ENCODE data around the gene CHSY1.

CHSY1 gene

DNA sequence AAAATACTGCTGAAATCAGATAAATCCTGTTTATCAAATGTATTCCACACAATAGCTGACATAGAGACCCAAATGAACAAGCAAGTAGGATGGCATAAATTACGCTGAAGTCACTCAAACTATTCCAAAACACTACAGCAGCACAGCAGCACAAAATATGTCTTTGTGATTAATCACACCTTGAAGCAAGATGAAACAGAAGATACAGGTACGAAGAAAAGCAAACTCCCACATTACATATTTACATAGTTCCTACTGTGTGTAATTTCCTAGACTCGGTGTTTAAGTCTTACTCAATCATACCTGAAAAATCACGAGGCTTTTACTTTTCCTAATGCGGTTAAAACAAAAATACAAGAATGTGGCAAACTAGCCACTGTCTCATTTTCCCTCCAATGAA is 38.3 kb downstream of the CHSY1 start:
- Histone ChIP-seq H3K9me3 (ENCODE audit: insufficient read depth, low read length) (no peaks in the 10 kb centered on the region), H3K27me3 (ENCODE audit: insufficient read depth, insufficient read length) (no peaks in the 10 kb centered on the region), H3K4me1 (ENCODE audit: insufficient read depth, insufficient read length) (no peaks in the 10 kb centered on the region), H3K4me3 (ENCODE audit: insufficient read length, low read depth) (no peak overlapping the region), H3K9ac (ENCODE audit: insufficient read length, low read depth) (no peak overlapping the region), H3K36me3 (ENCODE audit: insufficient read depth, insufficient read length, low read length) (peaks cover 21% of the 10 kb centered on the region)
- TF ChIP-seq YY1 (IDR thresholded peaks at IDR 0.05; ENCODE audit: insufficient read depth, insufficient read length) (no peak), ZNF274 (IDR thresholded peaks at IDR 0.05; ENCODE audit: low read depth, low read length) (no peak), SUZ12 (IDR thresholded peaks at IDR 0.05; ENCODE audit: extremely low read depth, insufficient read depth, insufficient read length) (no peak)
- no peak for DNase-seq (ENCODE audit: low read depth, low spot score)

- Histone ChIP-seq H3K27me3 (ENCODE audit: insufficient read depth, insufficient read length) (no peaks in the 10 kb centered on the region), H3K36me3 (ENCODE audit: insufficient read depth, insufficient read length, low read length) (peaks cover 19% of the 10 kb centered on the region), H3K4me3 (ENCODE audit: insufficient read length, low read depth) (no peak overlapping the region), H3K9me3 (ENCODE audit: insufficient read depth, low read length) (no peaks in the 10 kb centered on the region), H3K9ac (ENCODE audit: insufficient read length, low read depth) (no peak overlapping the region), H3K4me1 (ENCODE audit: insufficient read depth, insufficient read length) (no peaks in the 10 kb centered on the region)
- TF ChIP-seq ZNF274 (IDR thresholded peaks at IDR 0.05; ENCODE audit: low read depth, low read length) (no peak), SUZ12 (IDR thresholded peaks at IDR 0.05; ENCODE audit: extremely low read depth, insufficient read depth, insufficient read length) (no peak), YY1 (IDR thresholded peaks at IDR 0.05; ENCODE audit: insufficient read depth, insufficient read length) (no peak)
- no peak for DNase-seq (ENCODE audit: low read depth, low spot score)
These were observed 38.7 kb downstream of the CHSY1 start for GRCh38 chr15:101213147-101213546.

DNA sequence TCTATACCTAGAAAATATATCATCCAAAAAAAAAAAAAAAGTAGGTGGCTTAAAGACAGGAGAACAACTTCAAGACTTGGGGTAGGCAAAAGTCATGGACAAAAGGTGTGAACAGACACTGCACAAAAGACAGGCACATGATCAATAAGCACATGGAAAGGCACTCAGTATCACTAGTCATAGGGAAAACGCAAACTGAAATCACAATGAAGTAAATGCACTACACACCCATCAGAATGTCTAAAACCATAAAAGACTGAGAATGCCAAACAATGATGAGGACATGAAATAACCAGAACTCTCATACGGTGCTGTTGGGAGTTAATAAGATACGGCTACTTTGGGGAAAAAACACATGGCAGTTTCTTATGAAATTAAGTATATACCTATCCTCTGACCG is 40.0 kb downstream of the CHSY1 start:
- no peak for TF ChIP-seq YY1 (IDR thresholded peaks at IDR 0.05; ENCODE audit: insufficient read depth, insufficient read length)
- no peak for TF ChIP-seq SUZ12 (IDR thresholded peaks at IDR 0.05; ENCODE audit: extremely low read depth, insufficient read depth, insufficient read length)
- TF ChIP-seq ZNF274 (IDR thresholded peaks at IDR 0.05; ENCODE audit: low read depth, low read length), result no peak
- Histone ChIP-seq H3K9ac (ENCODE audit: insufficient read length, low read depth) (no peak overlapping the region), H3K4me1 (ENCODE audit: insufficient read depth, insufficient read length) (no peaks in the 10 kb centered on the region), H3K9me3 (ENCODE audit: insufficient read depth, low read length) (no peaks in the 10 kb centered on the region), H3K4me3 (ENCODE audit: insufficient read length, low read depth) (no peak overlapping the region), H3K36me3 (ENCODE audit: insufficient read depth, insufficient read length, low read length) (peaks cover 20% of the 10 kb centered on the region), H3K27me3 (ENCODE audit: insufficient read depth, insufficient read length) (no peaks in the 10 kb centered on the region)
- no peak for DNase-seq (ENCODE audit: low read depth, low spot score)

- DNase-seq (ENCODE audit: low read depth, low spot score), result no peak
- TF ChIP-seq ZNF274 (IDR thresholded peaks at IDR 0.05; ENCODE audit: low read depth, low read length) (no peak), SUZ12 (IDR thresholded peaks at IDR 0.05; ENCODE audit: extremely low read depth, insufficient read depth, insufficient read length) (no peak), YY1 (IDR thresholded peaks at IDR 0.05; ENCODE audit: insufficient read depth, insufficient read length) (no peak)
- no peak overlapping the region for H3K4me3 ChIP-seq (ENCODE audit: insufficient read length, low read depth)
- no peaks in the 10 kb centered on the region for H3K4me1 ChIP-seq (ENCODE audit: insufficient read depth, insufficient read length)
- no peaks in the 10 kb centered on the region for H3K27me3 ChIP-seq (ENCODE audit: insufficient read depth, insufficient read length)
- H3K9me3 ChIP-seq (ENCODE audit: insufficient read depth, low read length), result no peaks in the 10 kb centered on the region
- no peak overlapping the region for H3K9ac ChIP-seq (ENCODE audit: insufficient read length, low read depth)
- peaks cover 19% of the 10 kb centered on the region for H3K36me3 ChIP-seq (ENCODE audit: insufficient read depth, insufficient read length, low read length)
These were observed 41.4 kb downstream of the CHSY1 start for GRCh38 chr15:101210466-101210865.

GRCh38 chr15:101210058-101210457 is 41.8 kb downstream of the CHSY1 start:
- TF ChIP-seq SUZ12 (IDR thresholded peaks at IDR 0.05; ENCODE audit: extremely low read depth, insufficient read depth, insufficient read length), result no peak
- TF ChIP-seq YY1 (IDR thresholded peaks at IDR 0.05; ENCODE audit: insufficient read depth, insufficient read length), result no peak
- TF ChIP-seq ZNF274 (IDR thresholded peaks at IDR 0.05; ENCODE audit: low read depth, low read length), result no peak
- Histone ChIP-seq H3K4me3 (ENCODE audit: insufficient read length, low read depth) (no peak overlapping the region), H3K27me3 (ENCODE audit: insufficient read depth, insufficient read length) (no peaks in the 10 kb centered on the region), H3K9me3 (ENCODE audit: insufficient read depth, low read length) (no peaks in the 10 kb centered on the region), H3K36me3 (ENCODE audit: insufficient read depth, insufficient read length, low read length) (peaks cover 19% of the 10 kb centered on the region), H3K9ac (ENCODE audit: insufficient read length, low read depth) (no peak overlapping the region), H3K4me1 (ENCODE audit: insufficient read depth, insufficient read length) (no peaks in the 10 kb centered on the region)
- DNase-seq (ENCODE audit: low read depth, low spot score), result no peak

DNA sequence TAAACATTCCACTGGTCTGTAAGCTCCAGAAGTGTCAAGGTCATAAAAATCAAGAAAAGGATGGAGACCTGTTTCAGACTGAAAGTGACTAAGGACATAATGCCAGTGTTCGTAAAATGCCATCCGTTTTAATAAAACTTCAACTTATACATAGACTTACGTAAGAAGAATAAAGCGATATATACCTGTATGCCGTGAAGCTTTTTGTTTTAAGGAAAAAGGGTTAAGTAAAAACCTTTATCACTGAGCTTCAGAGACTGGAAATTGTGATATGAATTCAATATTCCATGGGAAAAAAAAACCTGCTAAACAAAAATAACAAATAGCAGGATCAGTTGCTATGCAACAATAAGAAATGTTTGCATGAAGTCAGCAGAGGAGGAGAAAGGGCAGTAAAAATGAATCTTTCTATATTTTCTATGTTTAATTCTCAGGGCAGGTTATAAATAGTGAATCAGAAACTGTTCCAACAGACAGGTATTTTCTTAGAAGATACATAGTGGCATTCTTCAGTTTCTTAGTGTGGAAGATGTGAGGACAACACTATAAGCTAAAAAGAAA is 42.5 kb downstream of the CHSY1 start:
- Histone ChIP-seq H3K4me1 (ENCODE audit: insufficient read depth, insufficient read length) (no peaks in the 10 kb centered on the region), H3K27me3 (ENCODE audit: insufficient read depth, insufficient read length) (no peaks in the 10 kb centered on the region), H3K9me3 (ENCODE audit: insufficient read depth, low read length) (no peaks in the 10 kb centered on the region), H3K36me3 (ENCODE audit: insufficient read depth, insufficient read length, low read length) (peaks cover 15% of the 10 kb centered on the region), H3K9ac (ENCODE audit: insufficient read length, low read depth) (no peak overlapping the region), H3K4me3 (ENCODE audit: insufficient read length, low read depth) (no peak overlapping the region)
- no peak for DNase-seq (ENCODE audit: low read depth, low spot score)
- TF ChIP-seq ZNF274 (IDR thresholded peaks at IDR 0.05; ENCODE audit: low read depth, low read length) (no peak), SUZ12 (IDR thresholded peaks at IDR 0.05; ENCODE audit: extremely low read depth, insufficient read depth, insufficient read length) (no peak), YY1 (IDR thresholded peaks at IDR 0.05; ENCODE audit: insufficient read depth, insufficient read length) (no peak)

GRCh38 chr15:101207867-101208288 is 44.0 kb downstream of the CHSY1 start:
- no peak overlapping the region for H3K4me3 ChIP-seq (ENCODE audit: insufficient read length, low read depth)
- no peaks in the 10 kb centered on the region for H3K4me1 ChIP-seq (ENCODE audit: insufficient read depth, insufficient read length)
- H3K9ac ChIP-seq (ENCODE audit: insufficient read length, low read depth), result no peak overlapping the region
- no peak for TF ChIP-seq SUZ12 (IDR thresholded peaks at IDR 0.05; ENCODE audit: extremely low read depth, insufficient read depth, insufficient read length)
- no peak for TF ChIP-seq YY1 (IDR thresholded peaks at IDR 0.05; ENCODE audit: insufficient read depth, insufficient read length)
- TF ChIP-seq ZNF274 (IDR thresholded peaks at IDR 0.05; ENCODE audit: low read depth, low read length), result no peak
- H3K36me3 ChIP-seq (ENCODE audit: insufficient read depth, insufficient read length, low read length), result peaks cover 10% of the 10 kb centered on the region
- no peaks in the 10 kb centered on the region for H3K27me3 ChIP-seq (ENCODE audit: insufficient read depth, insufficient read length)
- DNase-seq (ENCODE audit: low read depth, low spot score), result no peak
- no peaks in the 10 kb centered on the region for H3K9me3 ChIP-seq (ENCODE audit: insufficient read depth, low read length)
